ENCODE results near the gene PNRC1. TPM values are rescaled to one million over a fixed set of nuclear protein-coding genes. Genes with fewer than 3 reads are reported as not detected.

Gene PNRC1
- total and polyA plus RNA-seq, 2 experiments from 2014 or later = 181 to 226 TPM

DNA sequence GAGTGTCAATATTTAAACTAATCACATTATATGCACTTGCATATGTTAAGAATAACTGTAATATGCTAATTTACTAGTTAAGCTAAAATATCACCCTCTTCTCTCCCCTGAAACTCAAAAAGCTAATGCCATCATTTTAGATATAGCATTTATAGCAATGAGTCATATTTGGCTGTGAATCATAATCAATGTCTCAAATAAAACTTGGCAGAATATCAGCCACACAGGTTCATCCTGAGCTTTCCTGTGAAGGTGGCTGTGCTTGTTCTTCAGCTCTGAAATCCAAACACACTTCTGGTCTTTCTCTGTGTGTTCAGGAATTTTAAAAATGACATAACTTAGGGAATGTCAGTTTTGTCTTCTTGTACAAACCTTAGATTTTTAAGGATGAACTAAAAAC lies 12.8 kb upstream of the PNRC1 start:
- DNase-seq (ENCODE audit: low spot score) = no peak
- H3K4me3 ChIP-seq = no peak overlapping the region
- no peaks in the 10 kb centered on the region for H3K27me3 ChIP-seq
- H3K9me2 ChIP-seq (replicated peaks; ENCODE audit: insufficient read depth) = no peaks in the 10 kb centered on the region
- H3K79me2 ChIP-seq = no peaks in the 10 kb centered on the region
- no peak overlapping the region for H3K27ac ChIP-seq
- no peaks in the 10 kb centered on the region for H3K36me3 ChIP-seq (replicated peaks; ENCODE audit: insufficient read depth, low read depth)
- H3K9me3 ChIP-seq (ENCODE audit: low read depth) = no peaks in the 10 kb centered on the region
- TF ChIP-seq EZH2phosphoT487 (IDR thresholded peaks at IDR 0.05; ENCODE audit: low read depth, severe bottlenecking, unreplicated experiment) (no peak), EZH2 (IDR thresholded peaks at IDR 0.05; ENCODE audit: borderline replicate concordance) (no peak)
- TF ChIP-seq, protein P1, sequence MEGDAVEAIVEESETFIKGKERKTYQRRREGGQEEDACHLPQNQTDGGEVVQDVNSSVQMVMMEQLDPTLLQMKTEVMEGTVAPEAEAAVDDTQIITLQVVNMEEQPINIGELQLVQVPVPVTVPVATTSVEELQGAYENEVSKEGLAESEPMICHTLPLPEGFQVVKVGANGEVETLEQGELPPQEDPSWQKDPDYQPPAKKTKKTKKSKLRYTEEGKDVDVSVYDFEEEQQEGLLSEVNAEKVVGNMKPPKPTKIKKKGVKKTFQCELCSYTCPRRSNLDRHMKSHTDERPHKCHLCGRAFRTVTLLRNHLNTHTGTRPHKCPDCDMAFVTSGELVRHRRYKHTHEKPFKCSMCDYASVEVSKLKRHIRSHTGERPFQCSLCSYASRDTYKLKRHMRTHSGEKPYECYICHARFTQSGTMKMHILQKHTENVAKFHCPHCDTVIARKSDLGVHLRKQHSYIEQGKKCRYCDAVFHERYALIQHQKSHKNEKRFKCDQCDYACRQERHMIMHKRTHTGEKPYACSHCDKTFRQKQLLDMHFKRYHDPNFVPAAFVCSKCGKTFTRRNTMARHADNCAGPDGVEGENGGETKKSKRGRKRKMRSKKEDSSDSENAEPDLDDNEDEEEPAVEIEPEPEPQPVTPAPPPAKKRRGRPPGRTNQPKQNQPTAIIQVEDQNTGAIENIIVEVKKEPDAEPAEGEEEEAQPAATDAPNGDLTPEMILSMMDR (IDR thresholded peaks at IDR 0.05; ENCODE audit: poor library complexity) = no peak
- H4K20me1 ChIP-seq (ENCODE audit: insufficient read depth, poor library complexity, severe bottlenecking) = no peaks in the 10 kb centered on the region
- H3K4me2 ChIP-seq = no peak overlapping the region
- H3K4me1 ChIP-seq (ENCODE audit: insufficient read depth) = peaks cover 25% of the 10 kb centered on the region
- H2AFZ ChIP-seq = no peak overlapping the region

GRCh38 chr6:89068695-89069094 lies 11.9 kb upstream of the PNRC1 start:
- H3K4me3 ChIP-seq = no peak overlapping the region
- H3K4me1 ChIP-seq (ENCODE audit: insufficient read depth) = peaks cover 27% of the 10 kb centered on the region
- no peaks in the 10 kb centered on the region for H3K36me3 ChIP-seq (replicated peaks; ENCODE audit: insufficient read depth, low read depth)
- no peak overlapping the region for H3K4me2 ChIP-seq
- H2AFZ ChIP-seq = no peak overlapping the region
- H3K79me2 ChIP-seq = no peaks in the 10 kb centered on the region
- WGBS (ENCODE audit: low lambda C conversion rate, missing lambda C conversion rate) = 89% methylated on average over 1 of the region's 1 CpG
- H3K9me2 ChIP-seq (replicated peaks; ENCODE audit: insufficient read depth) = no peaks in the 10 kb centered on the region
- H3K27me3 ChIP-seq = no peaks in the 10 kb centered on the region
- no peaks in the 10 kb centered on the region for H3K9me3 ChIP-seq (ENCODE audit: low read depth)
- no peaks in the 10 kb centered on the region for H4K20me1 ChIP-seq (ENCODE audit: insufficient read depth, poor library complexity, severe bottlenecking)
- no peak overlapping the region for H3K27ac ChIP-seq
- DNase-seq (ENCODE audit: low spot score) = no peak
- TF ChIP-seq EZH2 (IDR thresholded peaks at IDR 0.05; ENCODE audit: borderline replicate concordance) = no peak
- TF ChIP-seq EZH2phosphoT487 (IDR thresholded peaks at IDR 0.05; ENCODE audit: low read depth, severe bottlenecking, unreplicated experiment) = no peak
- TF ChIP-seq, protein P1 (IDR thresholded peaks at IDR 0.05; ENCODE audit: poor library complexity) = no peak

DNA sequence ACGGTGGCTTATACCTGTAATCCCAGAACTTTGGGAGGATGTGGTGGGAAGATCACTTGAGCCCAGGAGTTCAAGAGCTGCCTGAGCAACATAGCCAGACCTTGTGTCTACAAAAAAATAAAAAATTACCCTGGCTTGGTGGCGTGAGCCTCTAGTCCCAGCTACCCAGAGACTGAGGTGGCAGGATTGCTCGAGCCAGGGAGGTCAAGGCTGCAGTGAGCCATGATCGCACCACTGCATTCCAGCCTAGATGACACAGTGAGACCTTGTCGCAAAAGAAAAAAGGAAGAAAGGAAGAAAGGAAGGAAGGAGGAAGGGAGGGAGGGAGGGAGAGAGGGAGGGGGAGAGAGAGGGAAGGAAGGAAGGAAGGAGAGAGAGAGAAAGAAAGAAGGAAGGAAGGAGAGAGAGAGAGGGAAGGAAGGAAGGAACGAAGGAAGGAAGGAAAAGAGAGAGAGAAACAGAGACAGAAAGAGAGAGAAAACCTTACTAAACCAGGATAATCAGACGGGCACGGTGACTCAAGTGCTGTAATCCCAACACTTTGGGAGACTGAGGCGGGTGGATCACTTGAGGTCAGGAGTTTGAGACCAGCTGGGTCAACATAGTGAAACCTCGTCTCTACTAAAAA lies 10.9 kb upstream of the PNRC1 start:
- 87% methylated on average over 9 of the region's 10 CpGs for WGBS (ENCODE audit: low lambda C conversion rate, missing lambda C conversion rate)
- H4K20me1 ChIP-seq (ENCODE audit: insufficient read depth, poor library complexity, severe bottlenecking) = no peaks in the 10 kb centered on the region

More for the DNA sequence above, 10.9 kb upstream of the PNRC1 start:
- Histone ChIP-seq H3K9me3 (ENCODE audit: low read depth) (no peaks in the 10 kb centered on the region), H2AFZ (no peak overlapping the region), H3K4me2 (no peak overlapping the region), H3K79me2 (no peaks in the 10 kb centered on the region), H3K27me3 (no peaks in the 10 kb centered on the region), H3K4me1 (ENCODE audit: insufficient read depth) (peaks cover 27% of the 10 kb centered on the region), H3K36me3 (replicated peaks; ENCODE audit: insufficient read depth, low read depth) (no peaks in the 10 kb centered on the region), H3K4me3 (no peak overlapping the region), H3K9me2 (replicated peaks; ENCODE audit: insufficient read depth) (no peaks in the 10 kb centered on the region), H3K27ac (no peak overlapping the region)
- no peak for DNase-seq (ENCODE audit: low spot score)
- no peak for TF ChIP-seq EZH2phosphoT487 (IDR thresholded peaks at IDR 0.05; ENCODE audit: low read depth, severe bottlenecking, unreplicated experiment)
- TF ChIP-seq, protein P1 (IDR thresholded peaks at IDR 0.05; ENCODE audit: poor library complexity) = no peak
- no peak for TF ChIP-seq EZH2 (IDR thresholded peaks at IDR 0.05; ENCODE audit: borderline replicate concordance)
